IMR-90 (cell line): ENCODE results near the gene NME4. TPM values are rescaled to one million over a fixed set of nuclear protein-coding genes. Genes with fewer than 3 reads are reported as not detected.

Experiments used
- ATAC-seq: fragments of 200-7000 bp; cut with Tn5 transposase; 2 replicates; pipeline ENCODE4 v1.9.1; 2020; ENCODE audit warnings: low read depth, mild to moderate bottlenecking, moderate library complexity
- BruUV-seq: library from RNA; stranded (reverse); fragments of 400-500 nt; replicated peaks from 2 replicates; lab custom pipeline; 2021; lab: Mats Ljungman, UMichigan
- CTCF ChIA-PET: fragments of 300-600 bp; formaldehyde crosslinking; extraction: SDS; loops from one replicate; lab custom pipeline; 2021; ENCODE audit warnings: antibody characterized with exemption; lab: Yijun Ruan, JAX
- POLR2A ChIA-PET: fragments of 300-600 bp; sonication (Branson Sonifier 250); formaldehyde crosslinking; loops from one replicate; lab custom pipeline; 2022; ENCODE audit warnings: antibody characterized with exemption; ENCODE audit not compliant: unreplicated experiment; lab: Charles Lee
- DNase-seq: peaks from one replicate; pipeline ENCODE4 v3.0.0; 2013
- H2AFZ ChIP-seq: replicated peaks from 2 replicates; pipeline ENCODE3; 2013; ENCODE audit warnings: low read length, mild to moderate bottlenecking; ENCODE audit not compliant: poor library complexity
- H2AK5ac ChIP-seq: 2 replicates; pipeline ENCODE4 v1.6.1; 2013; ENCODE audit warnings: low read depth, low read length, inconsistent platforms
- H2AK9ac ChIP-seq: replicated peaks from 2 replicates; pipeline ENCODE3; 2013; ENCODE audit warnings: mild to moderate bottlenecking, low read depth, low read length, moderate library complexity; ENCODE audit not compliant: poor library complexity
- H2BK120ac ChIP-seq: 2 replicates; pipeline ENCODE4 v1.6.1; 2013; ENCODE audit warnings: low read depth, low read length, inconsistent platforms
- H2BK15ac ChIP-seq: 3 replicates; pipeline ENCODE4 v1.6.1; 2013; ENCODE audit warnings: low read depth, low read length, inconsistent platforms
- H2BK20ac ChIP-seq: 2 replicates; pipeline ENCODE4 v1.6.1; 2013; ENCODE audit warnings: low read depth, mild to moderate bottlenecking, inconsistent platforms, low read length, moderate library complexity
- H2BK5ac ChIP-seq: 2 replicates; pipeline ENCODE4 v1.6.1; 2013; ENCODE audit warnings: mild to moderate bottlenecking, low read depth, low read length, inconsistent platforms; ENCODE audit not compliant: poor library complexity, severe bottlenecking
- H3K14ac ChIP-seq: replicated peaks from 2 replicates; pipeline ENCODE4 v1.6.1; 2013; ENCODE audit warnings: low read depth, low read length, inconsistent platforms
- H3K18ac ChIP-seq: 2 replicates; pipeline ENCODE4 v1.6.1; 2013; ENCODE audit warnings: low read depth, low read length, control low read depth
- H3K23ac ChIP-seq: 2 replicates; pipeline ENCODE4 v1.6.1; 2013; ENCODE audit warnings: low read depth, low read length, inconsistent platforms
- H3K27ac ChIP-seq: 2 replicates; pipeline ENCODE4 v1.5.1; 2013; ENCODE audit warnings: mild to moderate bottlenecking, control low read depth, low read length; ENCODE audit not compliant: insufficient read depth
- H3K27me3 ChIP-seq: 2 replicates; pipeline ENCODE4 v1.6.1; 2013; ENCODE audit warnings: low read length; ENCODE audit not compliant: control insufficient read depth, insufficient read depth
- H3K36me3 ChIP-seq: 2 replicates; pipeline ENCODE4 v1.6.1; 2013; ENCODE audit warnings: low read length, mixed read lengths; ENCODE audit not compliant: control insufficient read depth, insufficient read depth
- H3K4ac ChIP-seq: 2 replicates; pipeline ENCODE4 v1.6.1; 2013; ENCODE audit warnings: low read depth, low read length, inconsistent platforms
- H3K4me1 ChIP-seq: 2 replicates; pipeline ENCODE4 v1.6.1; 2013; ENCODE audit warnings: low read length, mixed read lengths; ENCODE audit not compliant: control insufficient read depth, insufficient read depth
- H3K4me2 ChIP-seq: 2 replicates; pipeline ENCODE4 v1.6.1; 2013; ENCODE audit warnings: low read depth, mild to moderate bottlenecking, control low read depth, low read length, moderate library complexity
- H3K4me3 ChIP-seq: 2 replicates; pipeline ENCODE4 v1.5.1; 2013; ENCODE audit warnings: low read depth, mild to moderate bottlenecking, control low read depth, low read length, moderate library complexity; ENCODE audit not compliant: insufficient read depth
- H3K56ac ChIP-seq: 2 replicates; pipeline ENCODE4 v1.6.1; 2013; ENCODE audit warnings: low read length, inconsistent platforms; ENCODE audit not compliant: insufficient read depth; ENCODE audit errors: extremely low read depth
- H3K79me1 ChIP-seq, 2 experiments: 2 replicates each; pipeline ENCODE4 v1.6.1; 2013; ENCODE audit warnings: low read length in 2 of 2, inconsistent platforms in 1 of 2, low read depth in 1 of 2
- H3K9ac ChIP-seq: 2 replicates; pipeline ENCODE4 v1.6.1; 2013; ENCODE audit warnings: low read depth, low read length, control low read depth
- H3K9me1 ChIP-seq: 2 replicates; pipeline ENCODE4 v1.6.1; 2013; ENCODE audit warnings: low read length, inconsistent platforms; ENCODE audit not compliant: insufficient read depth
- H3K9me3 ChIP-seq: 2 replicates; pipeline ENCODE4 v1.6.1; 2013; ENCODE audit warnings: low read length; ENCODE audit not compliant: control insufficient read depth, insufficient read depth
- H4K20me1 ChIP-seq: 2 replicates; pipeline ENCODE4 v1.6.1; 2013; ENCODE audit warnings: low read length, inconsistent platforms; ENCODE audit not compliant: insufficient read depth
- H4K5ac ChIP-seq: 2 replicates; pipeline ENCODE4 v1.6.1; 2013; ENCODE audit warnings: mild to moderate bottlenecking, low read depth, low read length, control low read depth
- H4K8ac ChIP-seq, 2 experiments: 2 replicates each; pipeline ENCODE4 v1.6.1; 2013; ENCODE audit warnings: low read depth in 2 of 2, low read length in 2 of 2, control low read depth in 1 of 2, inconsistent platforms in 1 of 2
- H4K91ac ChIP-seq: 2 replicates; pipeline ENCODE4 v1.6.1; 2013; ENCODE audit warnings: low read depth, low read length, inconsistent platforms; ENCODE audit not compliant: insufficient read depth
- CEBPB ChIP-seq: IDR thresholded peaks from 2 replicates; pipeline ENCODE4 v1.6.1; 2012; ENCODE audit warnings: low read depth, low read length, improper control_type of control experiment
- CHD1 ChIP-seq: IDR thresholded peaks from 2 replicates; pipeline ENCODE4 v1.6.1; 2012; ENCODE audit warnings: low read depth, low read length, improper control_type of control experiment
- FOS ChIP-seq: fragments of 150-350 bp; IDR thresholded peaks from 2 replicates; pipeline ENCODE4 v1.6.1; 2016; ENCODE audit warnings: low read depth, low read length
- MAFK ChIP-seq: IDR thresholded peaks from 2 replicates; pipeline ENCODE4 v1.6.1; 2012; ENCODE audit warnings: low read depth, low read length, improper control_type of control experiment
- MXI1 ChIP-seq: IDR thresholded peaks from 2 replicates; pipeline ENCODE4 v1.6.1; 2012; ENCODE audit warnings: low read depth, mild to moderate bottlenecking, low read length, moderate library complexity, borderline replicate concordance
- POLR2A ChIP-seq: IDR thresholded peaks from 2 replicates; pipeline ENCODE4 v1.6.1; 2012; ENCODE audit warnings: mild to moderate bottlenecking, low read depth, low read length
- RAD21 ChIP-seq: IDR thresholded peaks from 2 replicates; pipeline ENCODE4 v1.6.1; 2012; ENCODE audit warnings: low read length, improper control_type of control experiment
- RFX5 ChIP-seq: IDR thresholded peaks from 2 replicates; pipeline ENCODE4 v1.8.0; 2012; ENCODE audit warnings: low read depth, mild to moderate bottlenecking, low read length, moderate library complexity
- SMC3 ChIP-seq: fragments of 150-350 bp; IDR thresholded peaks from 2 replicates; pipeline ENCODE4 v1.6.1; 2016; ENCODE audit warnings: low read depth, mild to moderate bottlenecking, antibody characterized with exemption, low read length, moderate library complexity
- WGBS, 2 experiments: methylation state at CpG; one replicate each; pipeline versions ENCODE4 v1.1.5 to v1.1.7; 2013; ENCODE audit warnings: missing lambda C conversion rate in 2 of 2; ENCODE audit not compliant: insufficient read length in 1 of 2; ENCODE audit errors: extremely low coverage in 2 of 2; 5-methylcytosine and 5-hydroxymethylcytosine counted together
- dilution Hi-C: fragments of 300-500 bp; cut with HindIII; formaldehyde crosslinking; loops from one replicate; pipeline ENCODE4 v1.14.3; 2018; ENCODE audit warnings: low sequenced_read_pairs; ENCODE audit not compliant: unreplicated experiment
- in situ Hi-C: fragments of 300-500 bp; cut with MboI; formaldehyde crosslinking; loops from 3 replicates; pipeline ENCODE4 v1.14.3; 2019; ENCODE audit warnings: low sequenced_read_pairs, inconsistent platforms, mixed read lengths
- intact Hi-C: fragments of 100-400 bp; cut with micrococcal nuclease; formaldehyde crosslinking; loops from 2 replicates; pipeline ENCODE4 v1.10.0; 2022
- polyA plus RNA-seq, 3 experiments: library from polyadenylated mRNA; depleted of rRNA; stranded (reverse); fragments of >200 nt; gene quantifications; 2 replicates each; pipeline ENCODE4 v1.2.3, GENCODE V29; 2012; ENCODE audit warnings: low replicate concordance in 1 of 3
- total RNA-seq: library from RNA; depleted of rRNA; stranded (reverse); fragments of >200 nt; gene quantifications from 2 replicates; pipeline ENCODE4 v1.2.3, GENCODE V29; 2012
- TF ChIP-seq, protein P1 (sequence below): fragments of 150-350 bp; IDR thresholded peaks from 2 replicates; pipeline ENCODE4 v1.6.1; 2017; ENCODE audit warnings: mild to moderate bottlenecking, antibody characterized with exemption, low read length, low read depth

The NME4 gene
- total and polyA plus RNA-seq, 2 of the 4 experiments (the other 2 are of a cell fraction) = 124 to 288 TPM

DNA sequence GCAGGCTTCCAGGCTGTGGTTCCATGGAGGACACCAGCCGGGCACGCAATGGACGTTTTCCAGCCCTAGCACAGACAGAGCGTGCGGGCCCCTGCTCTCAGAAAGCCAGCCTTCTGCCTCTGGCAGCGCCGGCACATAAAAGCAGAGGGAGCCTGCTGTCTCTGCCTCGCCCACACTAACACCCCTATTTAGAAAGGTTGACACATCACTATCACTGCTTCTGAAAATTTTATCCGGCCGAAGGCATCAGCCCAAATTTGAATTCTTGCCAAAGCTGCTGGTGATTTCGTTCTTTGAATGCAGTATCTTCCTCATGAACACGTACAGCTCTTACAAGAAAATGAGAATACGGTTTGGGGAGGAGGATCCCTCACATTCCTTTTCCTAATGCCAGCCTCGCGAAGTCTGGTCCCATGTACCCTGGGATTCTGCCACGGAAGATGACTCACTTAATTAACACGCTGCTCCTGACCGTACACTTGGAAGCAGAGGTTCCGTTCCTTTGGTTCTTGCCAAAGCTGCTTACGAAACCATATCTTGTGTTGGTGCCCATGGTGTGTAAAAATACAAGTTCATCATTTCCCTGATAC is 27.1 kb downstream of the NME4 start (continued):
- TF ChIP-seq SMC3 = no peak

DNA sequence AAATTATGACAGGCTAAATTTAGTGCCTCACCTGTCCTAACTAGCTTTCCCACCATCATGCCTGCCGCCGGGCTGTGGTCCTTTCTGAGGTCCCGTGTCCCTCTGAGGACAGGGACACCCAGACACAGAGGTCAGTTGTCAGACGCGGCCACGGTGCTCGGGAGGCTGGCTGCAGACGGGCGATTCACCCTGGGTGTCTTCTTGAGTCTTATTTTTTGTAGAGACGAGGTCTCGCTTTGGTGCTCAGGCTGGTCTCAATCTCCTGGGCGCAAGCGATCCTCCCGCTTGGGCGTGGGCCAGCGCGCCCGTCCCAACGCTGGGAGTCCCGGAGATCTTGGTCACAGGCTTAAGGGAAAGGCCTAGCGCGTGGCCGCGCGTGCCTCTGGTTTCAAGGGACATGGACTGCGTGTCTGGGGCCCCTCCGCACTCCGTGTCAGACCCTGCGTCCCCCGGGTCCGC is 27.7 kb downstream of the NME4 start:
- BruUV-seq = no TSS peak
- H2AK9ac ChIP-seq = peak overlapping the region; percentile 99
- POLR2A ChIA-PET = no interaction called here
- peak overlapping the region; percentile 75; the same call in 1 of the 2 replicates for H2BK20ac ChIP-seq
- TF ChIP-seq, protein P1, sequence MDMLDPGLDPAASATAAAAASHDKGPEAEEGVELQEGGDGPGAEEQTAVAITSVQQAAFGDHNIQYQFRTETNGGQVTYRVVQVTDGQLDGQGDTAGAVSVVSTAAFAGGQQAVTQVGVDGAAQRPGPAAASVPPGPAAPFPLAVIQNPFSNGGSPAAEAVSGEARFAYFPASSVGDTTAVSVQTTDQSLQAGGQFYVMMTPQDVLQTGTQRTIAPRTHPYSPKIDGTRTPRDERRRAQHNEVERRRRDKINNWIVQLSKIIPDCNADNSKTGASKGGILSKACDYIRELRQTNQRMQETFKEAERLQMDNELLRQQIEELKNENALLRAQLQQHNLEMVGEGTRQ = no peak
- TF ChIP-seq POLR2A (no peak), SMC3 (no peak), FOS (no peak), MAFK (no peak), CEBPB (no peak), RFX5 (no peak), MXI1 (no peak), CHD1 (no peak), RAD21 (no peak)
- peak overlapping the region; percentile 88 for H3K4ac ChIP-seq
- H3K4me3 ChIP-seq = no peak overlapping the region; the same call in 1 of the 2 replicates
- peak overlapping the region; percentile 52; the same call in 2 of the 3 replicates for H2BK15ac ChIP-seq
- peak; percentile 2 for ATAC-seq
- no peaks in the 10 kb centered on the region; the same call in 1 of the 2 replicates for H3K36me3 ChIP-seq
- peaks cover 19 to 39% of the 10 kb centered on the region in 2 experiments for H3K79me1 ChIP-seq
- H2AFZ ChIP-seq = peak overlapping the region; percentile 98
- in situ Hi-C loops (no loop called here), dilution Hi-C loops (no loop called here), intact Hi-C loops (loop anchor here (2.0 kb wide), 2 partner anchors 70 to 102 kb away; partner anchors contain the start of gene CAPN15)
- H2AK5ac ChIP-seq = peak overlapping the region; percentile 94
- H3K4me1 ChIP-seq = peaks cover 13% of the 10 kb centered on the region
- no peaks in the 10 kb centered on the region for H3K27me3 ChIP-seq
- H3K9me3 ChIP-seq = no peaks in the 10 kb centered on the region
- H2BK120ac ChIP-seq = peak overlapping the region; percentile 78
- peak overlapping the region; percentile 85 to 90 for H4K8ac ChIP-seq
- H3K14ac ChIP-seq = peak overlapping the region; percentile 78
- peak overlapping the region; percentile 74 for H4K91ac ChIP-seq
- peak overlapping the region; percentile 88 for H3K4me2 ChIP-seq
- WGBS, 2 experiments = 3% methylated on average over 13 of the region's 31 CpGs; no CpG with 5 or more reads in 1 of the 2 experiments
- no peak for DNase-seq
- peak overlapping the region; percentile 37; the same call in 1 of the 2 replicates for H3K56ac ChIP-seq
- H3K27ac ChIP-seq = peak overlapping the region; percentile 69
- no peak overlapping the region for H4K5ac ChIP-seq
- H3K9ac ChIP-seq = no peak overlapping the region
- H2BK5ac ChIP-seq = peak overlapping the region; percentile 93
- CTCF ChIA-PET = no interaction called here
- peak overlapping the region; percentile 38; the same call in 1 of the 2 replicates for H3K18ac ChIP-seq
- H3K23ac ChIP-seq = peak overlapping the region; percentile 87; the same call in 1 of the 2 replicates
- peaks cover 27% of the 10 kb centered on the region for H4K20me1 ChIP-seq
- peaks cover 16% of the 10 kb centered on the region for H3K9me1 ChIP-seq
